HepG2 (cell line): ENCODE measurements around the gene IER5L. TPM values are rescaled to one million over a fixed set of nuclear protein-coding genes. Genes with fewer than 3 reads are reported as not detected.
A peak's percentile ranks its signal among the peaks of the same experiment; 100 is the strongest.

Experiments
- HNRNPLL ChIP-seq: fragments of 200-400 bp; formaldehyde crosslinking; IDR thresholded peaks from 2 replicates; pipeline ENCODE4 v1.6.1; 2017; ENCODE audit warnings: mild to moderate bottlenecking, low read depth, low read length; ENCODE audit not compliant: poor library complexity, severe bottlenecking
- JUNB ChIP-seq: sonication (generic); formaldehyde crosslinking; IDR thresholded peaks from 2 replicates; pipeline ENCODE4 v1.8.0; 2022; ENCODE audit warnings: missing genetic modification reagents, mild to moderate bottlenecking, borderline replicate concordance
- KLF15 ChIP-seq: sonication (generic); formaldehyde crosslinking; IDR thresholded peaks from 2 replicates; pipeline ENCODE4 v1.8.1; 2023; ENCODE audit warnings: borderline replicate concordance, mild to moderate bottlenecking, inconsistent platforms, missing genetic modification reagents, mixed read lengths
- SIN3B ChIP-seq: fragments of 150-350 bp; IDR thresholded peaks from 2 replicates; pipeline ENCODE4 v1.6.1; 2014; ENCODE audit warnings: low read length
- SMAD1 ChIP-seq: sonication (generic); formaldehyde crosslinking; IDR thresholded peaks from 2 replicates; pipeline ENCODE4 v1.4.0; 2020; ENCODE audit warnings: missing genetic modification reagents, low read depth, mild to moderate bottlenecking, borderline replicate concordance
- SMARCC2 ChIP-seq: fragments of 450-650 bp; IDR thresholded peaks from 2 replicates; pipeline ENCODE4 v1.6.1; 2017; ENCODE audit warnings: antibody characterized with exemption, mild to moderate bottlenecking
- ZFP36L1 ChIP-seq: sonication (generic); formaldehyde crosslinking; IDR thresholded peaks from 2 replicates; pipeline ENCODE4 v1.8.0; 2022; ENCODE audit warnings: mild to moderate bottlenecking, missing genetic modification reagents, moderate library complexity
- polyA plus RNA-seq, 8 experiments: library from polyadenylated mRNA; depleted of rRNA in 3 of 8; stranded (reverse) in 7 of 8; unstranded in 1 of 8; fragments of >200 nt; fragmentation: Illumina TruSeq in 4 of 8; extraction: Trizol in 4 of 8; gene quantifications; 2 replicates each; pipeline versions ENCODE4 v1.2.1 to v1.2.3, GENCODE V29; 2011 to 2016; ENCODE audit warnings: low read depth in 4 of 8, missing spikeins in 1 of 8, mixed read lengths in 1 of 8; ENCODE audit not compliant: insufficient read depth in 1 of 8
- total RNA-seq, 5 experiments: library from RNA; depleted of rRNA; stranded (reverse); fragments of >200 nt; fragmentation: Illumina TruSeq; extraction: Trizol; gene quantifications; 2 replicates each; pipeline ENCODE4 v1.2.3, GENCODE V29; 2016; ENCODE audit warnings: low read depth in 1 of 5
- TF ChIP-seq, protein P1 (sequence below): sonication (generic); formaldehyde crosslinking; IDR thresholded peaks from 2 replicates; pipeline ENCODE4 v1.8.0; 2022; ENCODE audit warnings: missing genetic modification reagents, mild to moderate bottlenecking, moderate library complexity, borderline replicate concordance
- TF ChIP-seq, protein P2 (sequence below): sonication (generic); formaldehyde crosslinking; IDR thresholded peaks from 2 replicates; pipeline ENCODE4 v1.9.0; 2022; ENCODE audit warnings: low read depth, missing genetic modification reagents
- TF ChIP-seq, protein P3 (sequence below): sonication (generic); formaldehyde crosslinking; IDR thresholded peaks from 2 replicates; pipeline ENCODE4 v1.8.0; 2022; ENCODE audit warnings: mild to moderate bottlenecking, missing genetic modification reagents
- TF ChIP-seq, protein P4 (sequence below): sonication (generic); formaldehyde crosslinking; IDR thresholded peaks from 2 replicates; pipeline ENCODE4 v1.4.0; 2020; ENCODE audit warnings: mild to moderate bottlenecking, missing genetic modification reagents

The IER5L gene
- total and polyA plus RNA-seq, 2 of the 13 experiments (the other 11 are each of a cell fraction or from before 2014, with no cell fraction given): 1.8 to 3.3 TPM

DNA sequence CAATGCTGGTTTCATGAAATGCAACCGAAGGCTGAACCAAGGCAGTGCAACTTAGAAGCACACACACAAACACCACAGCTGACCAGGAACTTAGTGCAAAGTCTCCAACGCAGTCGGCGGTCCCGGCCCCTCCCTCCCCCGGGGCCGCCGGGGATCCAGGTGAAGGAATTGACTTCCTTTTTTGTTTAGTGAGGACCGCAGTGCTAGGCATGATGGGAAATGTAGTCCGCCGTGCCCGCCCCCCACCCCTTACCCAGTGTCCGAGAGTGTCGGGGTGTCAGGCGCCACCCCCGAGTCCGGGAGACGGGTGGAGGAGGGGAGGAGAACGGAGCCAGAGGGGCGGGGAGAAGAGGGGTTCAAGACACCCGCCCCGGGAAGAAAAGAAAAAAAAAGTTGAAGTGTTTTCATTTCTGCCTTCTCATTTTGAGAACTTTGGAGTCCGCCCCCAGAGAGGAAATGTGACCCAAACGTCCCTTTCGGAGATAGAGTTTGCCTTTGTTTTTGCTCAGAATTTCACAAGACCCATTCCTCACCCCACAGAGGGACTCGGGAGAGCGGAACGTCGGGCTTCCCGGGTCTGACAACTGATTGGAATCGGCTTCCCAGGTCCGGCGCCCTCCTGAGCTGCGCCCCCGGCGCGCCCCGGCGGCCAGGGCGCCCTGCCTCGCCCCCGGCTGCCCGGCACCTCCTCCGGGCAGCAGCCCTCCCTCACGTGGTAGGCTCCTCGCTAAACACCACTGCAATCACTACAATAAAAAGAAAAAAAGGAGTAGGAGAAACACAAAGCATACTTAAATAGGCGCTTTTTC, 2.0 kb downstream of the IER5L start (continued):
- TF ChIP-seq, protein P1, sequence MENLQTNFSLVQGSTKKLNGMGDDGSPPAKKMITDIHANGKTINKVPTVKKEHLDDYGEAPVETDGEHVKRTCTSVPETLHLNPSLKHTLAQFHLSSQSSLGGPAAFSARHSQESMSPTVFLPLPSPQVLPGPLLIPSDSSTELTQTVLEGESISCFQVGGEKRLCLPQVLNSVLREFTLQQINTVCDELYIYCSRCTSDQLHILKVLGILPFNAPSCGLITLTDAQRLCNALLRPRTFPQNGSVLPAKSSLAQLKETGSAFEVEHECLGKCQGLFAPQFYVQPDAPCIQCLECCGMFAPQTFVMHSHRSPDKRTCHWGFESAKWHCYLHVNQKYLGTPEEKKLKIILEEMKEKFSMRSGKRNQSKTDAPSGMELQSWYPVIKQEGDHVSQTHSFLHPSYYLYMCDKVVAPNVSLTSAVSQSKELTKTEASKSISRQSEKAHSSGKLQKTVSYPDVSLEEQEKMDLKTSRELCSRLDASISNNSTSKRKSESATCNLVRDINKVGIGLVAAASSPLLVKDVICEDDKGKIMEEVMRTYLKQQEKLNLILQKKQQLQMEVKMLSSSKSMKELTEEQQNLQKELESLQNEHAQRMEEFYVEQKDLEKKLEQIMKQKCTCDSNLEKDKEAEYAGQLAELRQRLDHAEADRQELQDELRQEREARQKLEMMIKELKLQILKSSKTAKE: no peak
- TF ChIP-seq SMARCC2 (no peak), KLF15 (CRISPR knock-in tag) (no peak), ZFP36L1 (CRISPR knock-in tag) (no peak), SMAD1 (CRISPR knock-in tag) (no peak), SIN3B (no peak), JUNB (CRISPR knock-in tag) (no peak), HNRNPLL (peak; percentile 69)
- TF ChIP-seq, protein P2, sequence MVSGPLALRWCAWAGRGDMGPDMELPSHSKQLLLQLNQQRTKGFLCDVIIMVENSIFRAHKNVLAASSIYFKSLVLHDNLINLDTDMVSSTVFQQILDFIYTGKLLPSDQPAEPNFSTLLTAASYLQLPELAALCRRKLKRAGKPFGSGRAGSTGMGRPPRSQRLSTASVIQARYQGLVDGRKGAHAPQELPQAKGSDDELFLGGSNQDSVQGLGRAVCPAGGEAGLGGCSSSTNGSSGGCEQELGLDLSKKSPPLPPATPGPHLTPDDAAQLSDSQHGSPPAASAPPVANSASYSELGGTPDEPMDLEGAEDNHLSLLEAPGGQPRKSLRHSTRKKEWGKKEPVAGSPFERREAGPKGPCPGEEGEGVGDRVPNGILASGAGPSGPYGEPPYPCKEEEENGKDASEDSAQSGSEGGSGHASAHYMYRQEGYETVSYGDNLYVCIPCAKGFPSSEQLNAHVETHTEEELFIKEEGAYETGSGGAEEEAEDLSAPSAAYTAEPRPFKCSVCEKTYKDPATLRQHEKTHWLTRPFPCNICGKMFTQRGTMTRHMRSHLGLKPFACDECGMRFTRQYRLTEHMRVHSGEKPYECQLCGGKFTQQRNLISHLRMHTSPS (CRISPR knock-in tag): no peak
- TF ChIP-seq, protein P3, sequence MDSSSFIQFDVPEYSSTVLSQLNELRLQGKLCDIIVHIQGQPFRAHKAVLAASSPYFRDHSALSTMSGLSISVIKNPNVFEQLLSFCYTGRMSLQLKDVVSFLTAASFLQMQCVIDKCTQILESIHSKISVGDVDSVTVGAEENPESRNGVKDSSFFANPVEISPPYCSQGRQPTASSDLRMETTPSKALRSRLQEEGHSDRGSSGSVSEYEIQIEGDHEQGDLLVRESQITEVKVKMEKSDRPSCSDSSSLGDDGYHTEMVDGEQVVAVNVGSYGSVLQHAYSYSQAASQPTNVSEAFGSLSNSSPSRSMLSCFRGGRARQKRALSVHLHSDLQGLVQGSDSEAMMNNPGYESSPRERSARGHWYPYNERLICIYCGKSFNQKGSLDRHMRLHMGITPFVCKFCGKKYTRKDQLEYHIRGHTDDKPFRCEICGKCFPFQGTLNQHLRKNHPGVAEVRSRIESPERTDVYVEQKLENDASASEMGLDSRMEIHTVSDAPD: no peak
- TF ChIP-seq, protein P4, sequence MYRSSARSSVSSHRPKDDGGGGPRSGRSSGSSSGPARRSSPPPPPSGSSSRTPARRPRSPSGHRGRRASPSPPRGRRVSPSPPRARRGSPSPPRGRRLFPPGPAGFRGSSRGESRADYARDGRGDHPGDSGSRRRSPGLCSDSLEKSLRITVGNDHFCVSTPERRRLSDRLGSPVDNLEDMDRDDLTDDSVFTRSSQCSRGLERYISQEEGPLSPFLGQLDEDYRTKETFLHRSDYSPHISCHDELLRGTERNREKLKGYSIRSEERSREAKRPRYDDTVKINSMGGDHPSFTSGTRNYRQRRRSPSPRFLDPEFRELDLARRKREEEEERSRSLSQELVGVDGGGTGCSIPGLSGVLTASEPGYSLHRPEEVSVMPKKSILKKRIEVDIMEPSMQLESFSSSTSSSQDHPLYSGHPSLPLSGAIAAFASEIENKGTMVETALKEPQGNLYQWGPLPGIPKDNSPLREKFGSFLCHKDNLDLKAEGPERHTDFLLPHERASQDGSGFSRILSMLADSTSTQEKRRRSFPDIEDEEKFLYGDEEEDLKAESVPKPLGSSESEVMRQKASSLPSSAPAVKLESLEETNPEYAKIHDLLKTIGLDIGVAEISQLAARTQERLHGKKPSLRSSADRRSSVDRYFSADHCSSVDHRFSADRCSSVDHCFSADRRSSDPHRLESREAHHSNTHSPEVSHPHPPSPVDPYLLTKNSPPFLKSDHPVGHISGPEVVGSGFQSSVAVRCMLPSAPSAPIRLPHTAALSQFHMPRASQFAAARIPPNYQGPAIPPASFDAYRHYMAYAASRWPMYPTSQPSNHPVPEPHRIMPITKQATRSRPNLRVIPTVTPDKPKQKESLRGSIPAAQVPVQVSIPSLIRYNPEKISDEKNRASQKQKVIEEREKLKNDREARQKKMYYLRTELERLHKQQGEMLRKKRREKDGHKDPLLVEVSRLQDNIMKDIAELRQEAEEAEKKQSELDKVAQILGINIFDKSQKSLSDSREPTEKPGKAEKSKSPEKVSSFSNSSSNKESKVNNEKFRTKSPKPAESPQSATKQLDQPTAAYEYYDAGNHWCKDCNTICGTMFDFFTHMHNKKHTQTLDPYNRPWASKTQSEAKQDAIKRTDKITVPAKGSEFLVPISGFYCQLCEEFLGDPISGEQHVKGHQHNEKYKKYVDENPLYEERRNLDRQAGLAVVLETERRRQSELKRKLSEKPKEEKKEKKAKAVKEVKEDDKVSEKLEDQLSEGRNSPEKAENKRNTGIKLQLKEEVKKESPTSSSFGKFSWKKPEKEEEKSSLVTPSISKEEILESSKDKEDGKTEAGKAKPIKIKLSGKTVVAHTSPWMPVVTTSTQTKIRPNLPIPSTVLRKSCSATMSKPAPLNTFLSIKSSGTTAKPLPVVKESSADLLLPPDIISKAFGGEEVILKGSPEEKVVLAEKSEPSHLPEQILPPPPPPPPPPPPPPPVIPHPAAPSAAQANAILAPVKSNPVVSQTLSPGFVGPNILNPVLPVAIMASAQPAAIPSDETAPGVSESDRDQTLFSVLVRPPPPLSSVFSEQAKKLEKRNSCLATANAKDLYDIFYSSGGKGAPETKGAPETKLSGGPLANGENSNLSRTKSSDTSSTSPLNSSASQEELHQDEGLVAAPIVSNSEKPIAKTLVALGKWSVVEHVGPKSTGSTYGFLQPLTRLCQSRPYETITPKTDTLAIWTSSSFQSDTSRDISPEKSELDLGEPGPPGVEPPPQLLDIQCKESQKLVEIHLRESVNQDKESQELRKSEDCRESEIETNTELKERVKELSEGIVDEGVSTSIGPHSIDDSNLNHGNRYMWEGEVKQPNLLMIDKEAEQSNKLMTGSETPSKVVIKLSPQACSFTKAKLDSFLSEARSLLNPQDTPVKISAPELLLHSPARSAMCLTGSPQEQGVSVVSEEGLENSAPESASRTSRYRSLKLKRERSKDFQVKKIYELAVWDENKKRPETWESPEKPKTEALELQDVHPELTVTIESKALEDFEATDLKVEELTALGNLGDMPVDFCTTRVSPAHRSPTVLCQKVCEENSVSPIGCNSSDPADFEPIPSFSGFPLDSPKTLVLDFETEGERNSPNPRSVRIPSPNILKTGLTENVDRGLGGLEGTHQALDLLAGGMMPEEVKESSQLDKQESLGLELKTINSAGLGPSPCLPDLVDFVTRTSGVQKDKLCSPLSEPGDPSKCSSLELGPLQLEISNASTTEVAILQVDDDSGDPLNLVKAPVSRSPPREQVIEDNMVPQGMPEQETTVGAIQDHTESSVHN (CRISPR knock-in tag): no peak
